ENCODE results near the gene FOXP1.

FOXP1 gene

DNA sequence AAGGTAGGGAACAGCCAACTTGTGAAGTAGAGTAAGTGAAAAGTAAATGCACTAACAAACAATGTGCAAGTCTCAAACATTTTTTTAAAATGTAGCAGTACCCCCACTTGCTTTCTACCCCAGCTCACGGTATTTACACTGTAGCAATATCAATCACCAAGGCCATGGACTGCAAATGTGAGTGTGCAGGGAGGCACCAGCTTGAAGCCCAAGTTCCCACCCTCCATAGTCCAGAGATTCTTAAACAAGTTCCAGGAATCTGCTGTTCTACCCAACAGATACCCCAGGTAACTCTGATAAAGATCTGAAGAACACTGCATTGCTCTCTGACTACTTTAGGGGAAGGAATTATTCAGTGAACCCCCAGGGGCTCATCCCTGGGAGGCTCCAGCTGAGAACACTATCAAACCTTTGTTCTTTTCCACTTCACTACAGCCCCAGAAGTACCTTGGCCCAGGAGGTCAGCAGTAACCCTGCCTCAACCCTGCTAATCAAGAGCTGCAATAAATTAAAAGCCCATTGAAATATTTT, 86.1 kb downstream of the FOXP1 start:
- no peaks in the 10 kb centered on the region for H3K9me2 ChIP-seq (replicated peaks; ENCODE audit: control insufficient read depth, low read length)
- no peak overlapping the region for H3K27ac ChIP-seq (ENCODE audit: low read depth, low read length)
- H3K36me3 ChIP-seq (ENCODE audit: control insufficient read depth, low read length): peaks cover 30% of the 10 kb centered on the region
- no peaks in the 10 kb centered on the region for H3K27me3 ChIP-seq (ENCODE audit: control insufficient read depth, low read length)
- no peaks in the 10 kb centered on the region for H3F3A ChIP-seq (ENCODE audit: control insufficient read depth, insufficient read depth)
- H3K4me2 ChIP-seq (ENCODE audit: low read length): no peak overlapping the region
- H4K20me1 ChIP-seq (ENCODE audit: control insufficient read depth, insufficient read depth, low read depth, low read length): no peaks in the 10 kb centered on the region
- TF ChIP-seq, protein P1, sequence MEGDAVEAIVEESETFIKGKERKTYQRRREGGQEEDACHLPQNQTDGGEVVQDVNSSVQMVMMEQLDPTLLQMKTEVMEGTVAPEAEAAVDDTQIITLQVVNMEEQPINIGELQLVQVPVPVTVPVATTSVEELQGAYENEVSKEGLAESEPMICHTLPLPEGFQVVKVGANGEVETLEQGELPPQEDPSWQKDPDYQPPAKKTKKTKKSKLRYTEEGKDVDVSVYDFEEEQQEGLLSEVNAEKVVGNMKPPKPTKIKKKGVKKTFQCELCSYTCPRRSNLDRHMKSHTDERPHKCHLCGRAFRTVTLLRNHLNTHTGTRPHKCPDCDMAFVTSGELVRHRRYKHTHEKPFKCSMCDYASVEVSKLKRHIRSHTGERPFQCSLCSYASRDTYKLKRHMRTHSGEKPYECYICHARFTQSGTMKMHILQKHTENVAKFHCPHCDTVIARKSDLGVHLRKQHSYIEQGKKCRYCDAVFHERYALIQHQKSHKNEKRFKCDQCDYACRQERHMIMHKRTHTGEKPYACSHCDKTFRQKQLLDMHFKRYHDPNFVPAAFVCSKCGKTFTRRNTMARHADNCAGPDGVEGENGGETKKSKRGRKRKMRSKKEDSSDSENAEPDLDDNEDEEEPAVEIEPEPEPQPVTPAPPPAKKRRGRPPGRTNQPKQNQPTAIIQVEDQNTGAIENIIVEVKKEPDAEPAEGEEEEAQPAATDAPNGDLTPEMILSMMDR (IDR thresholded peaks at IDR 0.05; ENCODE audit: low read depth, low read length, poor library complexity, severe bottlenecking): no peak
- TF ChIP-seq EZH2phosphoT487 (IDR thresholded peaks at IDR 0.05; ENCODE audit: borderline replicate concordance, low read length): no peak
- H3K4me3 ChIP-seq (ENCODE audit: low read length): no peak overlapping the region
- peaks cover 90% of the 10 kb centered on the region for H3K79me2 ChIP-seq (ENCODE audit: control insufficient read depth, low read length)
- peaks cover 22% of the 10 kb centered on the region for H3K4me1 ChIP-seq (ENCODE audit: control insufficient read depth, low read length)
- no peaks in the 10 kb centered on the region for H3K9me3 ChIP-seq (ENCODE audit: control insufficient read depth, insufficient read depth, low read length)

DNA sequence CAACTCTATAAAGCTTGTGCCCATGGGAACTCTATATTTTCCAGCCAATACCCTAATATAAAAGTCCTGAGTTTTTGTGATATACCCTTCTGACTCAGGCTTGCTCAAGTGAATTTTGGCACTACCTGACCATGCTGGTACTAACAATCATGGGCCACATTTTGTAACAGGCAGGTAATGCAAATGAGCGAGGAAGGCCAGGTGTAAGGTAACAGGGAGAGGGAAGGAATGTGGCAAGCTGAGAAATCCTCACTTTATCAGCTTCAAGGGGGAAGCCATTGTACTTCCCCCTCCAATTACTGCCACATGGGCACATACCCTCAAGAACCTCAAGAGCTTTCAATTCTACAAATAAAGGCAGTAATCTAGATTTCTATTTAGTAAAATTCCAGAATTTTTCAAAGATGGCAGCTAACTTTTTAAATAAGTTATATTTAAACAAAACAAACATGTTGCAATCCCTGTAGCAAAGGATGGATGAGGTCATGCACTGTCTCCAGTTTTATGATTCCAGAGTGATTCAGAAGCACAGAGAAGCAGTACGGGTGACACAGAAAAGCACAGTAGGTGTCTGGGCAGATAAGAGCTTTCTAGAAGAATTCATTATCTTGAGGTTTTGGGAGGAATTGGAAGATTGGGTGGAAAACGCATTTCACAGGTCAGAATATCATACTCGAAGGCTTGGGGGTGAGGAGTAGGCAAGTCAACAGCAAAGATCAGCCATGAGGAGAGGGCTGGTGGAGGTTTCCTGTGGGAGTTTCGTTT, 87.6 kb downstream of the FOXP1 start:
- H3K79me2 ChIP-seq (ENCODE audit: control insufficient read depth, low read length): peaks cover 88% of the 10 kb centered on the region
- H3K9me2 ChIP-seq (replicated peaks; ENCODE audit: control insufficient read depth, low read length): no peaks in the 10 kb centered on the region
- no peak overlapping the region for H3K4me3 ChIP-seq (ENCODE audit: low read length)
- 0 out of 2 replicates have a peak, but pooled peaks cover 3% of the 10 kb centered on the region for H3K9me3 ChIP-seq (ENCODE audit: control insufficient read depth, insufficient read depth, low read length)
- TF ChIP-seq, protein P1 (IDR thresholded peaks at IDR 0.05; ENCODE audit: low read depth, low read length, poor library complexity, severe bottlenecking): no peak
- no peak for TF ChIP-seq EZH2phosphoT487 (IDR thresholded peaks at IDR 0.05; ENCODE audit: borderline replicate concordance, low read length)
- H3K36me3 ChIP-seq (ENCODE audit: control insufficient read depth, low read length): peaks cover 38% of the 10 kb centered on the region
- no peak overlapping the region for H3K27ac ChIP-seq (ENCODE audit: low read depth, low read length)
- H3K4me2 ChIP-seq (ENCODE audit: low read length): no peak overlapping the region
- peaks cover 11% of the 10 kb centered on the region; the same call in 1 of the 2 replicates for H3K4me1 ChIP-seq (ENCODE audit: control insufficient read depth, low read length)
- no peaks in the 10 kb centered on the region for H4K20me1 ChIP-seq (ENCODE audit: control insufficient read depth, insufficient read depth, low read depth, low read length)
- no peaks in the 10 kb centered on the region for H3K27me3 ChIP-seq (ENCODE audit: control insufficient read depth, low read length)
- no peaks in the 10 kb centered on the region for H3F3A ChIP-seq (ENCODE audit: control insufficient read depth, insufficient read depth)

DNA sequence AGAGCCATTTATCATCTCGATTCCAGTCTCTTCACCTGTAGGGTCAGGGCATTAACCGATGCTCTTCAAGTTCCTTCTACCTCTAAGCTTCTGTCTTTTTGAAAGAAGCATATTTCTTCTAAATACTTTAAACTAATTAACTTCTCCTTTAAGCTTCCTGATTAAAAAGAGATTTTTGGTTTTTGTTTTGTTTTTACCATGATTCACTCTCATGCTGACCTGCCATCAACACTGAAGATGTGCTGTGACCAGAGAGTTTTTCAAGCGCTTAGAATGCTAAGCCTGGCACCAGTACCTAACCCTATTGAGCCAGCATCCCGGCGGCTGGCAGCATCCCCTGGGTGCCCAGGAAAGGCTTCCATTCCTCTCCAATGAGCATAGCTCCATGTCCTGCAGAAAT, 89.3 kb downstream of the FOXP1 start:
- Histone ChIP-seq H3K27ac (ENCODE audit: low read depth, low read length) (no peak overlapping the region), H3K9me3 (ENCODE audit: control insufficient read depth, insufficient read depth, low read length) (0 out of 2 replicates have a peak, but pooled peaks cover 3% of the 10 kb centered on the region), H3K4me3 (ENCODE audit: low read length) (no peak overlapping the region), H4K20me1 (ENCODE audit: control insufficient read depth, insufficient read depth, low read depth, low read length) (no peaks in the 10 kb centered on the region), H3K36me3 (ENCODE audit: control insufficient read depth, low read length) (peaks cover 54% of the 10 kb centered on the region), H3F3A (ENCODE audit: control insufficient read depth, insufficient read depth) (no peaks in the 10 kb centered on the region), H3K4me1 (ENCODE audit: control insufficient read depth, low read length) (peaks cover 15% of the 10 kb centered on the region), H3K9me2 (replicated peaks; ENCODE audit: control insufficient read depth, low read length) (no peaks in the 10 kb centered on the region), H3K79me2 (ENCODE audit: control insufficient read depth, low read length) (peaks cover 84% of the 10 kb centered on the region), H3K4me2 (ENCODE audit: low read length) (no peak overlapping the region), H3K27me3 (ENCODE audit: control insufficient read depth, low read length) (no peaks in the 10 kb centered on the region)
- TF ChIP-seq, protein P1 (IDR thresholded peaks at IDR 0.05; ENCODE audit: low read depth, low read length, poor library complexity, severe bottlenecking): no peak
- TF ChIP-seq EZH2phosphoT487 (IDR thresholded peaks at IDR 0.05; ENCODE audit: borderline replicate concordance, low read length): no peak
